GM21360 (cell line): Measurements from ENCODE around the gene FRMD4A.
A peak's percentile ranks its signal among the peaks of the same experiment; 100 is the strongest.

Source experiments
- ATAC-seq: cut with Tn5 transposase; IDR thresholded peaks from one replicate; pipeline ENCODE4 v1.9.1; 2021; ENCODE audit warnings: mild to moderate bottlenecking, moderate library complexity; ENCODE audit not compliant: unreplicated experiment

FRMD4A gene

GRCh38 chr10:14023673-14024328 lies 306.9 kb downstream of the FRMD4A start:
- ATAC-seq, result no peak

GRCh38 chr10:14022954-14023672 lies 307.6 kb downstream of the FRMD4A start:
- no peak for ATAC-seq

DNA sequence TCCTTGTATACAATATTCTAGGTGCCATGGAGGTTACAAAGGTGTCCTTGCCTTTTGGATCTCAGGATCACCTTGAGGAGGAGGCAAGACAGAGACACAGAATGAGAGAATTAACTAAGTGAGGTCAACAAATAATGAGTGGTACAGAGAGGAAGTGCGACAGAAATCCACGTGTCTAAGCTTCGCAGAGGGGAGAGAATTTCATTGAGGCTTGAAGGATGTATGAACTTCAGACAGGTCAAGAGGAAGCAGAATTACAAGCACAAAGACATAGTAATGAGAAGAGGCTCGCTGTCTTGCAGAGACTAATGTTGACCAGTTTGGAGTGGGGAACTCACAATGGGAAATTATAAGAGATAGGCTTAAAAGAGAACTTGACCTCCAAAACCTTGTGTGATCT lies 308.7 kb downstream of the FRMD4A start:
- no peak for ATAC-seq

GRCh38 chr10:14020037-14020664 lies 310.6 kb downstream of the FRMD4A start:
- ATAC-seq, result no peak

- ATAC-seq, result no peak
Measured at GRCh38 chr10:14017467-14017866, 313.3 kb downstream of the FRMD4A start.

DNA sequence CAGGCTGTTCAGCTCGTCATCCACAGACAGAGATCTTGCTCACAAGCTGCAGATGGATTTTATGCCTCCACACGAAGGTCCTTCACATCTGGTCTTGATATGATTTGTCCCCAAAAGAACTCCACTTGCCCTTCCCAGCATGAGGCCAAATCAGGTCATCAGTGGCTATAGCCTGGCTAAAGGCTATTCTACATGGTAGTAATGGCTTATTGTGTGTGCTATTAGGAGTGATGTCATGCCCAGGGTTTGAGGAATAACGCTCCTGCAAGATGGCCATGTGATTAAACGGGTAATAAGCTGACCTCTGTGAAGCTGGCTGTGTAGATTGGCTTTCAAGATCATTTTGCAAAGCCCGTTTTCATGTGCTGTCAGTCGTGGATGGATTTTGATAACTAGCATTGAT lies 313.8 kb downstream of the FRMD4A start:
- no peak for ATAC-seq

DNA sequence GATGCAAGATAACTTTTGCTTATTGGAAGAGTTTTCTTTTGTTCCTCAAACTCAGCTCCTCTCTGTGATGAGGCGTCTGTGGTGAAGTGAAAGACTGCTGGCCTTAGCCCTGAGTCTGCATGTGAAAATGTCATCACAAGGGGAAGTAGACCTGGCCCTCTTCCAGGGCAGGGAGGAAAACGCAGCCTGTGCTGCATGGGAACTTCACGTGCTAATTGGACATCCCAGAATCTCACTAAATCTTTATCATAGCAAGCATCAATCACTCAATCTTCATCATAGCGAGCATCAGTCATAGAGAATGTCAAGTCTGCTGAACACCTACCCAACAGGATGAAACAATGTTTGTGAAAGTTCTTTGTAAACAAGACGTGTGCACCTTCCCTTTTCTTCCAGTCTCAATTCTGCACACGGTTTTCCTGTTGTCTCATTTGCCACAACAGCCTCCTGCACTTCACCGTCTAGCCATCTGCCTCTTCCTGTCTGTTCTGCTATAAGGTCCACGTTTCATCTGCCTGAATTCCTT lies 314.6 kb downstream of the FRMD4A start:
- ATAC-seq, result no peak

DNA sequence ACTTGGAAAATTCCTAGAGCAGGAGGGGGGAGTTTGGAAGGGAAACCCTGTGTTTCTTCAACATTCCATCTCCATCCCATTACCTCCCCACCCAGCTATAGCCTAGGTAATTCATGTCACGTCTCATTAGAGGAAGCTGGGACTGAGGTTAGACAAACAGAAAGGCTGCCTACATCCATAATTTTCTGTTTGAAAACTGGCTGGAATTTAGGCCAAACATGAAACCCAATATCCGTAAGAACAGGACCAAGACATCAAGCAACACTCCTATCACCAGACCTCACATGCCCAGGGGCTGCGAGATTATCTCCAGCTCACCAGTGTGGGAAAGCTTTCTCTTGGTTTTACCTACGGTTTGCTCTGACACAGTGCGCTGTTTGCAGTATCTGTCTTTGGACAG lies 316.3 kb downstream of the FRMD4A start:
- no peak for ATAC-seq

DNA sequence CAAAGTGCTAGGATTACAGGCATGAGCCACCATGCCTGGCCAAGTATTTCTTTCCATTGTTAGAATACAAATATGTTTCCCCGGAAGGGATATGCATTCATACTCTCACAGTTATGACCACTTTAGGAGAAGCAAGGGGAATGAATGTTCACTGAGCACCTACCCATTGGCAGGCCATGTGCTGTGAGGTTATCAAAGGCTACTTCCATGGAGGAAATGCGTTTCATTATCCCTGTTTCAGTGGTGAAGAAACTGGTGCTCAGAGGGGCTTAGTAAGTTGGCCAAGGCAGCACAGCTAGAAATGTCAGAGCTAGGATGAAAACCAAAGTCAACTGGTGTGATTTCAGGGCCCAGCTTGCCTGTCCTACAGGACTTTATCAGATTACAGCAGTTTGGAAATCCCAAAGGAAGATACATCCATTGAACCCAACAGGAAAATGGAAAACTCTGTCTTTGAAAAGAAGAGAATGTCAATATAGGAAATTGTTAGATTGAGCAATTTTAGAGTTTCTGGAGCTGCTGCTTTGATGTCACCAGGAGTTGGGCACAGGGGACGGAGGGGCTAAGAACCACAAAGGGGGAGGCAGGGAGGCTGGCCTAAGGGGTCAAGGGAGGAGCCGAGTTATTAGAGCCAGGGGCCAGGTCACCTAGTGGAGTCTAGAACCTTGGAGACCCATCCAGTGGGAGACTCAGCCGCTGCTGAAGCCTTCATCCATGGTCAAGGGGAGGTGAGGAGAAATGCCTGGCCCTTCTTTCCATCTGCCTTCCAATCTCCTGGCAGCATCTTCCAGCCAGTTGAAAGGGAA lies 319.8 kb downstream of the FRMD4A start:
- ATAC-seq, result no peak

DNA sequence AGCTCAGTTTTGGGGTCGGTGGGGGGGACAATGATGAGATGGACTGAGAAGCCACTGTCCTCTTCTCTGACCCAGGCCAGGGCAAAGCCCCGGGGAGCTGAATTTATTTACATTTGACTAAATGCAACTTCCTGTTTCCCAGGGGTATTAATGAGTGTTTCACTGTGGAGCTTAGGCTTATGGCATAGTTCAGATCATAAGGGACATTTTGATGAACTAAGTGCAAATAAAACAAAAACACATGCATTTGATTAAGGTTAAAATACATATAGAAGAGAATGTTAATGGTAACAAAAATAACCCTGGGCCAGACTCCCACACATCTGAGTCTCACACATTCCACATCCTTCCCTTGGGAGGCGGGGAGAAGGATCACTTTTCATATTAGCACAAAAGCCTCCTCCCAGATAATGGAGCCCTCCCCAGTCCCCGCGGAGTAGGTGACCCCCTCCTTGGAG lies 320.6 kb downstream of the FRMD4A start:
- ATAC-seq, result no peak

DNA sequence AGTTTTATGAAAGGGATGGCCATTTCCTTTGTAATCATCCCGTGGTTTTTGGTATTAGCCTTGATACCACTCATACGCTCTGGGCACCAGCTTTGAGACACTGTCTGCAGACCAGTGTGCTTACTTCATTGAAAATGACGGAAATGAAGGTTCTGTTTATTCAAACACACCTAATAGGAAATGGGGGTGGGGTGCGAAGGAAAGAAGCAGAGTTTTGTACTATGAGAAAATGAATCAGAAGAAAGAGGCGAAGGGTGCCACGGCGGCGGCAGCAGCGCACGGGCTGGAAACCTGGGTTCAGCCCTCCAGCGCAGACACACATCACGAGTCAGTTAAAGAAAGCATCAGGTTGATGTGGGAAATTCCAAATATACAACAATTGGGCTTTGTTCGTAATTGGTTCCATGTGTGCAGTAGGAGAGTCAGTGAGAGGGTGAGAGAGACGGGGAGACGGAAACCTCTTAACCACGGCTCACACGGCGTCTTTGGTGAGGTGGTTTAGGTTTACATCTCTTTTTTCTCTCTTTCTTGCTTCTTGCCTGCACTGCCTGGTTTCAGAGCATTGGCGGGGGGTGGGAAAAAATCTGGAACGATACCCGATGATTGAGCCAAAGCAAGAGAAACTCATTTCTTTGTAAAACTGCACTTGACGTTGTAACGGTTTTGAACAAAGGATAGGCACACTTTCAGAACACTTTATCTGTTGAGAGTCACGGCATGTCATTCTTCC lies 321.2 kb downstream of the FRMD4A start:
- peak; percentile 50 for ATAC-seq

DNA sequence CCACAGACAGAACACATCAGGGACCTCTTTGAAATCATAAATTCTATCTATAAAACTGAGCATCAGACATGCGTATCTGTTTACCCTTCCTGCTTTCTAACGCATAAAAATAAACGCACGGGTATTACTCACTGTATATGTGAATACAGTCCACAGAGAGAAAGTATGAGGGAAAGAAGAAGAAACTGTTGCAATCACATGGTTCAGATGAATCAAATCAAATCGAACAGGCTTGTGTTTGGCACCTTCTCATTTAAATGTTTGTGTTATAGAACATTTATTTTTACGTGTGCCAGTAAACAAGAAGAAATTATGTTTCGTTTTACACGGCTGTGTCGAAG lies 322.0 kb downstream of the FRMD4A start:
- ATAC-seq, result no peak

DNA sequence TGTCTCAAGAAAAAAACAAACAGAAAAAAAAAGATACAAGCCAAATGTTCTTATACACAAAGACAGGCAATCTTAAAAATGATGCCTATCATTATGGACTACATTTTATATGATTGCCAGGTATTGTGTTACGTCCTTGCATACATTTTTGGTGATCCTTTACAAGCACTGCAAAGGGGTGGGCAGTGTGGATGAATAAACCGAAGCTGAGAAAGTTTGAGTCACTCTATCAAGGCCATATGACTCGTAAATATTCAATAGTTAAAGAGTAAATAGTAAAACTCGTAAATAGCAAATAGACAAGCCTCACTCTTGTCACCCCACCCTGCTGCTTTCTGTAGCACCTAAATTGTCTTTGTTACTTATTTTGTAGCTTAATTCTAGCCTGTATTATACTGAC lies 326.2 kb downstream of the FRMD4A start:
- ATAC-seq, result no peak

DNA sequence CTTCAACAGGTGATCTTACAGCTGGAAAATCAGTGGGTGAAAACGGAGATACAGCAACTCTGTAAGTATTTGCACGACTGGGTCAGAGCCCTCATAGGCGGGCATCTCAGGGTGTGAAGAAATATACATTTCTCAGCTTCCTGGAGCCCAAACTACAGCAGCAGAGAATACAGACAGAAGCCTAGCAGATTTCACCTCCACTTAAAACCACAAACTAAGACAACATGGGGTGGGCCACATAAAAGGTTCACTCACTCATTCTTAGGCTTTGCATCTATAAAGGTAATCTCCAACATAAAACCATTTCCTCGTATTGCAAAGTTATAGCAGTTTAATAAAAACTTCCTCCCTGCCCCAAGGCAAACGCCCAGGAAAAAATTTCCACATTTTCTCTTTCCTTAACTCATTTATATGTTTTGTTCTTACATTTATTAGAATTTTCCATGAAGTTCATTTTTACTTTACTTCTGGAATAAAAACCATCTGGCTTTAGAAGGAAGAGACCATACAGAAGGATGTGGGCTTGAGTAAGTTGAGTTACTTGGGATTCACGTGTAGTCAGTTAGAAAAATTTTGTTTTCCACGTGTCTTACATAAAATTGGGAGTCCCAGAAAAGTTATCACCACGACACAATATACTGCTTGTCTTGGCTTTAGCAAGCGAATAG lies 327.1 kb downstream of the FRMD4A start:
- ATAC-seq, result no peak

GRCh38 chr10:14001298-14002040 lies 329.3 kb downstream of the FRMD4A start:
- ATAC-seq, result no peak

DNA sequence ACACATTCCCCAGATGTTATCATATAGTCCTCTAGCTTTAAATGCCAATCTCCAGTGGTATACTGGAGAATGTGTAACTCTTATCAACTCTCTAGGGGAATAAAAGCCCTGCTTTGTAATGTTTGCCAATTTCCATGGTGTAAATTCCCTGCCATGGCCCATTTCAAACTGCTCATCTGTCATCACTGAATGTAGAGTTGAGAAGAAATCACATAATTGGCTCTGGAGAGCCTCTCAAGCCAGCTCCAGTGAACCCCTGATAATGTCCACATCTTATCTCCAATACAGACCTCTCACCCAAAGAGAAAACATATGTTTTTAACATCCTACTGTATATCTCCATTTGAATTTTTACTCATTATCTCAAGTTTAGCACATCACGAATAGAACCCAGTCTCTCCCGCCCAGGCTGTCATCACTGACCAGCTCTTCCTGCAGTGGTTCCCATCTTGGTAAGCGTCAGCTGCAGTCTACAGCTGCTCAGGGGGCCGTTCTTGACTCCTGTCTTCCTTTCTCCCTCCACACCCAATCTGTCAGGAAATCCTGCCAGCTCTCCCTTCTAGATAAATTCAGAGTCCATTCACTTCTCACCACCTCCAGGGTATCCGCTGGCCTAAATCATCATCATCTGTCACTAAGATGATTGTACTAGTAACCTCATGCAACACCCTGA lies 332.4 kb downstream of the FRMD4A start:
- ATAC-seq, result no peak

GRCh38 chr10:13997650-13998049 lies 333.1 kb downstream of the FRMD4A start:
- no peak for ATAC-seq

DNA sequence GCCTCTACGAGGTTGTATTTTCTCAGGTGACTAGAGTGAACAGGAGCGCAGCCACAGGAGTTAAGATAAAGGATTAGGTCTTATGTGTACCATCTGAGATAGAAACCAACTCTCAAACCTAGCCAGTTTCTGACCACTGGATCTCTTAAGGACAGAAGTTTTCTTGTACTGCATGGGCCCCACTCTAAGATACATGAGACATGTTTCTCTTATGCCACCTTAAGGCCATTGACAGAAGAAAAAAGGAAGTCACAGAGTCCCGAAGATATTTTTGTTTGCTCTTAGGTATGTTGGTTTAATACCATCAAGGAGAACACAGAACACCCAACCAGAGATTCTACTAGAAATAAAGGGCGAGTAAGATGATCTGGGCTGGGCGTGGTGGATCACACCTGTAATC lies 335.8 kb downstream of the FRMD4A start:
- ATAC-seq, result no peak

DNA sequence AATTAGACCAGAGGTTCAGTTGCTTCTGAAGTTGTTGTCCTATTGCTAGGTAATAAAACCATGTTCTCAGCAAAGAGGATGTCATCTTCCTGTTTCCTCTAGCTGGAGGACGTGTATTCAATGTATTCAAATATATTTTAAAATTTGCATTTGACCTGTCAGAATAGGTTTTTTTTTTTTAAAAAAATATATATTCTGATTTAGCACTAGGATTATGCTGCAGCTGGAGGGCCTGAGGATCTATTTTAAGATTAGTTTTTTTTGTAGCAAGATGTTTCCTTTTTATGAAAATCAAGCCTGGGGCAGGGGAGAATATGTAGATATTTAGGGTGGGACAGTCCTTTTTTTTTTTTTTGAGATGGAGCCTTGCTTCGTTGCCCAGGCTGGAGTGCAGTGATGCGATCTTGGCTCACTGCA lies 337.0 kb downstream of the FRMD4A start:
- ATAC-seq, result no peak
